Right lung (tissue), 5 donors: Measurements from ENCODE around the gene PPL. TPM values are rescaled to one million over a fixed set of nuclear protein-coding genes. Genes with fewer than 3 reads are reported as not detected.
"Not testable (repeated sequence)": the region's sequence is repeated elsewhere in the genome, so short reads cannot be mapped to it uniquely, and the experiment has no call there.

Experiments
- DNase-seq, 2 donors: peaks; one replicate each; pipeline ENCODE4 v3.0.0-alpha.2; 2013
- polyA plus RNA-seq, 5 donors: library from polyadenylated mRNA; unstranded; fragments of 120-200 nt; gene quantifications; one replicate each; pipeline versions ENCODE4 v1.2.1 to v1.2.3, GENCODE V29; 2013; ENCODE audit warnings: inconsistent platforms in 1 of 5, low replicate concordance in 1 of 5; ENCODE audit not compliant: insufficient read length in 5 of 5, insufficient read depth in 1 of 5

The PPL gene
- polyA plus RNA-seq, 5 donors: 26.7 to 44.8 (median 33.1) TPM

- no peak for DNase-seq
Observed at GRCh38 chr16:4911970-4912386, 25.0 kb downstream of the PPL start.

GRCh38 chr16:4910828-4911227 is 26.1 kb downstream of the PPL start:
- no peak for DNase-seq

- no peak for DNase-seq
Observed at GRCh38 chr16:4909825-4910224, 27.1 kb downstream of the PPL start.

- no peak for DNase-seq
Observed at GRCh38 chr16:4908854-4909401, 28.0 kb downstream of the PPL start.

- no peak for DNase-seq
Observed at GRCh38 chr16:4904942-4905615, 31.9 kb downstream of the PPL start.

- no peak for DNase-seq
Observed at GRCh38 chr16:4904108-4904941, 32.6 kb downstream of the PPL start.

- DNase-seq: no peak
Observed at GRCh38 chr16:4902038-4902437, 34.9 kb downstream of the PPL start.

- DNase-seq: no peak
Observed at GRCh38 chr16:4900750-4901149, 36.2 kb downstream of the PPL start.

- no peak for DNase-seq
Observed at GRCh38 chr16:4900036-4900435, 36.9 kb downstream of the PPL start.

- DNase-seq: no peak
Observed at GRCh38 chr16:4899474-4899846, 37.5 kb downstream of the PPL start.

GRCh38 chr16:4898811-4899473 is 38.0 kb downstream of the PPL start:
- DNase-seq: no peak

- no peak for DNase-seq
Observed at GRCh38 chr16:4897328-4897727, 39.6 kb downstream of the PPL start.

GRCh38 chr16:4896761-4897160 is 40.2 kb downstream of the PPL start:
- DNase-seq: not testable (repeated sequence)

- DNase-seq: no peak
Observed at GRCh38 chr16:4895366-4895765, 41.6 kb downstream of the PPL start.

GRCh38 chr16:4894276-4895150 is 42.4 kb downstream of the PPL start:
- DNase-seq: no peak

GRCh38 chr16:4893103-4893862 is 43.7 kb downstream of the PPL start:
- DNase-seq: no peak

- peak; percentile 36 to 50 for DNase-seq
Observed at GRCh38 chr16:4892361-4893102, 44.4 kb downstream of the PPL start.

GRCh38 chr16:4891886-4892216 is 45.1 kb downstream of the PPL start:
- no peak for DNase-seq

GRCh38 chr16:4891097-4891885 is 45.7 kb downstream of the PPL start:
- DNase-seq: no peak
